ENCODE measurements around the gene GABRB1. TPM values are rescaled to one million over a fixed set of nuclear protein-coding genes. Genes with fewer than 3 reads are reported as not detected.

The GABRB1 gene
- total RNA-seq, 4 donors from 2014 or later, result 0.24 TPM; not detected in 3

- Histone ChIP-seq H3K9me3 (no peaks in the 10 kb centered on the region), H3K36me3 (no peaks in the 10 kb centered on the region), H3K4me1 (no peaks in the 10 kb centered on the region), H3K4me3 (replicated peaks in 1 of 3) (no peak overlapping the region), H3K27ac (no peak overlapping the region), H3K27me3 (no peaks in the 10 kb centered on the region)
- no peak for TF ChIP-seq POLR2A (IDR thresholded peaks at IDR 0.05)
- TF ChIP-seq CTCF (IDR thresholded peaks at IDR 0.05), result no peak
- no peak for DNase-seq
- intact Hi-C loops (cut with DNase I), result no loop called here
- 79 to 94% methylated on average over 1 of the region's 1 CpG for WGBS, 2 donors
Observed at GRCh38 chr4:47222276-47222675, 190.9 kb downstream of the GABRB1 start.

DNA sequence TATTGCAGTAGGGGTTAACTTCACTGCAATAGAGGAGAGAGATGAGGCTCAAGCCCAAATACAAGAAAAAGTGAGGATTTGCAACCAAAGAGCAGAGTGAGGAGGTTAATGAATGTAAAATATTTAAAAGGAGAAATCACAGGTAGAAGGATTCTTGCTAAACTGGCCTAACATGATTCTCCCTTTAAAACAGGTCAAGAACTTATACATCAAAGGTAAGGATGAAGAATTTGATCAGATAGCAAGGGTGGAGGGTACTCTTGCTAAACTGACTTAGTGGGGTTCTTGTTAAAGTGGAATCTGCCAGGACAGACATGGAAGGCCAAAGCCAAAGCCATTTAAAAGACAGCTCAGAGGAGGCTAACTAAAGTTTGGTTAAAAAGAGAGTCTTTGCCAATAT is 193.0 kb downstream of the GABRB1 start:
- Histone ChIP-seq H3K36me3 (no peaks in the 10 kb centered on the region), H3K4me3 (replicated peaks in 1 of 3) (no peak overlapping the region), H3K4me1 (no peaks in the 10 kb centered on the region), H3K27ac (no peak overlapping the region), H3K9me3 (no peaks in the 10 kb centered on the region), H3K27me3 (no peaks in the 10 kb centered on the region)
- intact Hi-C loops (cut with DNase I), result no loop called here
- no peak for DNase-seq
- TF ChIP-seq POLR2A (IDR thresholded peaks at IDR 0.05) (no peak), CTCF (IDR thresholded peaks at IDR 0.05) (no peak)

- no peak for TF ChIP-seq CTCF (IDR thresholded peaks at IDR 0.05)
- 59 to 67% methylated on average over 2 of the region's 2 CpGs for WGBS, 2 donors
Observed at GRCh38 chr4:47235721-47236120, 204.4 kb downstream of the GABRB1 start.

DNA sequence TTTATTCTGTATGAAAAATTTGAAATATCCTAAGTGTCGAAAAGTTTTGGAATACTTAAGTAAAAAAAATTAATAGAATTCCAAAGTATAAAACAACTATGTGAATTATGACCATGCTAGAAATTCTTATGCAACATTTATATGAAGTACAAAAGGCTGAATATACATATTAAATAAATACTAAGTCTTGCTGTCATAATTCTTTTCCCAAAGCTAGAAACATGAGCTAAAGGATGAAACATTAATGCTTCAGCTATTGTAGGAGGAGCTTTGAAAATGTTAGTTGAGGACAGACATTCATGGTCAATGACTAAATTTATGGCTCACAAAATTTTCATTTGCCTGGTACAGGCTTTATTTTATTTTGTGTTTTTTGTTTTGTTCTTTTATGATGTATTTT is 207.3 kb downstream of the GABRB1 start:
- TF ChIP-seq CTCF (IDR thresholded peaks at IDR 0.05) (no peak), POLR2A (IDR thresholded peaks at IDR 0.05) (no peak)
- intact Hi-C loops (cut with DNase I), result no loop called here

More at GRCh38 chr4:47235721-47236120, 204.4 kb downstream of the GABRB1 start:
- Histone ChIP-seq H3K4me3 (replicated peaks in 1 of 3) (no peak overlapping the region), H3K4me1 (no peaks in the 10 kb centered on the region), H3K27me3 (no peaks in the 10 kb centered on the region), H3K9me3 (no peaks in the 10 kb centered on the region), H3K36me3 (no peaks in the 10 kb centered on the region), H3K27ac (no peak overlapping the region)
- intact Hi-C loops (cut with DNase I), result no loop called here
- no peak for DNase-seq

GRCh38 chr4:47239649-47240048 is 208.3 kb downstream of the GABRB1 start:
- no peaks in the 10 kb centered on the region for H3K36me3 ChIP-seq
- no peak overlapping the region for H3K4me3 ChIP-seq (replicated peaks in 1 of 3)
- WGBS, 2 donors, result 56 to 62% methylated on average over 4 of the region's 4 CpGs
- H3K9me3 ChIP-seq, result no peaks in the 10 kb centered on the region
- no peak for TF ChIP-seq POLR2A (IDR thresholded peaks at IDR 0.05)
- no peak for TF ChIP-seq CTCF (IDR thresholded peaks at IDR 0.05)
- H3K27me3 ChIP-seq, result no peaks in the 10 kb centered on the region
- no peak for DNase-seq
- no peak overlapping the region for H3K27ac ChIP-seq
- no peaks in the 10 kb centered on the region for H3K4me1 ChIP-seq
- intact Hi-C loops (cut with DNase I), result no loop called here

More for the DNA sequence above, 207.3 kb downstream of the GABRB1 start:
- no peaks in the 10 kb centered on the region for H3K9me3 ChIP-seq
- no peak overlapping the region for H3K4me3 ChIP-seq (replicated peaks in 1 of 3)
- no peak overlapping the region for H3K27ac ChIP-seq
- DNase-seq, result no peak
- no peaks in the 10 kb centered on the region for H3K4me1 ChIP-seq
- 79 to 80% methylated on average over 1 of the region's 1 CpG for WGBS, 2 donors
- no peaks in the 10 kb centered on the region for H3K27me3 ChIP-seq
- no peaks in the 10 kb centered on the region for H3K36me3 ChIP-seq

All from thyroid gland (tissue), 4 donors.